Measurements from ENCODE around the gene RAB6C.
"Not testable (repeated sequence)": the region's sequence is repeated elsewhere in the genome, so short reads cannot be mapped to it uniquely, and the experiment has no call there.

Gene RAB6C

DNA sequence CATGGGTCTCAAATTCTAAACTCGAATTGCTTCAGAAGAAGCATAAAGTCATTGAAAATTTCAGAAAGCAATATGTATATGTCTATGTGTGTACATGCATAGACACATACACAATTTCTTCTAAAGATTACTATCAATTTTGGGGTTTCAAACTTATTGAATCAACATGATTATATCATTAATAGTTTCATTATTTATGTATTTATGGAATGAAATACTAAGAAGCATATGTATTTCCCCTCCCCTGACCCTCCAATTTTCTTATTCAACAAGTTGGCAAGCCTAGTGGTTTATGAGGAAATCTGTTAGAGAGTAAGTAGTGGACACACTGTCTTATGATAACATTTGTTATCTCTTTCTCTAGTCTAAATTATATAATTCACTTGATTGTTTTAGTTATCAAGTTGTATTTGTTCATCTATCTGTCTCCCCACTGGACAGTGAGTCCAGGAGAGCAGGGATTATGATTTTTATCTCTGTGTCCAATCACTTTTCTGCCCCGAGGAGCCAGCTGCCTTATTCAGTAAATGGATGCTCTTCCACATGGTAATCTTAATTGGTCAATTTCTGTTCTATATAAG, 17.3 kb downstream of the RAB6C start:
- DNase-seq = not testable (repeated sequence)

DNA sequence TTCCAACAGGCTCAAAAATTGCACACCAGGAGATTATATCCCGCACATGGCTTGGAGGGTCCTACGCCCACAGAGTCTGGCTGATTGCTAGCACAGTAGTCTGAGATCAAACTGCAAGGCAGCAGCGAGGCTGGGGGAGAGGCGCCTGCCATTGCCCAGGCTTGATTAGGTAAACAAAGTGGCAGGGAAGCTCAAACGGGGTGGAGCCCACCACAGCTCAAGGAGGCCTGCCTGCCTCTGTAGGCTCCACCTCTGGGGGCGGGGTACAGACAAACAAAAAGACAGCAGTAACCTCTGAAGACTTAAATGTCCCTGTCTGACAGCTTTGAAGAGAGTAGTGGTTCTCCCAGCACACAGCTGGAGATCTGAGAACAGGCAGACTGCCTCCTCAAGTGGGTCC, 19.3 kb downstream of the RAB6C start:
- not testable (repeated sequence) for DNase-seq

- not testable (repeated sequence) for DNase-seq
These were observed 26.4 kb downstream of the RAB6C start for GRCh38 chr2:130005862-130006261.

DNA sequence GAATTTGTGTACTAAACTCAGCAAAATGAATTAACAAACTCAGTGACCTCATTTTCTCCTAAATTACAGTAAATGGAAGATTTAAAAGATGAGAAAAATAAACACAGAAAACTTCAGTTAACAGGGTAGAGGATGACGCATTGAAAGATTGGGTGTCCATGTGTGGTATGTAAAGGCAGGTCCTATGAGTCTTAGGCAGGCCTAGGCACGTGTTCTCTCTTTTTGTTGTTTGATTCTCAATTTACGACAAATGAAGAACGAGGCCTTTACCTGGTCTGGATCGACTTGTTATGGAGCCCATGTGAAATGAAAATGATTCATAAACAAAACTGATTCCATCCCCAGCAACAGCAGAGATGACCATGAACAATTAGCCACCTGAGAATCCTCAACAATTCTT, 37.2 kb downstream of the RAB6C start:
- not testable (repeated sequence) for DNase-seq

GRCh38 chr2:130019402-130019801, 39.9 kb downstream of the RAB6C start:
- DNase-seq = no peak

DNA sequence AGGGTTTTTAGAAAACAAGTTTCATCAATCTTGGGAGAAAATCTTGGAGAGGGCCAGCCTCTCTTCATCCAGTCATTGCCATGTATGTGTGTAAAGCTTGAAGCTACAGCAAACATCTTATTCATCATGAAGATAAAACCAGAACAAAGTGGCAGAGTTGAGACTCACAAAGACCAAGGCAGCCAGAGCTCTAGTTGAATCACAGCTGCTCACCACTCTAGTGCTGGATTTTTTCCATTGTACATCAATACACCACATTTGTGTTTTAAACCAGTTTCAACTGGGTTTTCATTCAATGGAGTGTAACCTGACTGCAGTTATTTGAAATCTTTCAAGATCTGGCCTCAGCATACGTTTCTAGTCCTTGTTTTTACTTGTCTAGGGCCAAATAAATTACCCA, 40.6 kb downstream of the RAB6C start:
- not testable (repeated sequence) for DNase-seq

GRCh38 chr2:130025931-130026330, 46.5 kb downstream of the RAB6C start:
- not testable (repeated sequence) for DNase-seq

All from NCI-H1436 (cell line).